GM18907 (cell line): ENCODE results near the gene TRAPPC10.
"Not testable (repeated sequence)": the region's sequence is repeated elsewhere in the genome, so short reads cannot be mapped to it uniquely, and the experiment has no call there.

Experiments used
- ATAC-seq: cut with Tn5 transposase; IDR thresholded peaks from one replicate; pipeline ENCODE4 v1.9.1; 2021; ENCODE audit warnings: mild to moderate bottlenecking, moderate library complexity; ENCODE audit not compliant: unreplicated experiment

Gene TRAPPC10

GRCh38 chr21:44086636-44087425 lies 74.7 kb downstream of the TRAPPC10 start:
- no peak for ATAC-seq

GRCh38 chr21:44087426-44088400 lies 75.6 kb downstream of the TRAPPC10 start:
- ATAC-seq = no peak

GRCh38 chr21:44088401-44088780 lies 76.3 kb downstream of the TRAPPC10 start:
- no peak for ATAC-seq

- peak; percentile 68 for ATAC-seq
Measured at GRCh38 chr21:44089001-44089911, 77.1 kb downstream of the TRAPPC10 start.

GRCh38 chr21:44090325-44090724 lies 78.2 kb downstream of the TRAPPC10 start:
- no peak for ATAC-seq

- no peak for ATAC-seq
Measured at GRCh38 chr21:44092211-44092610, 80.1 kb downstream of the TRAPPC10 start.

- no peak for ATAC-seq
Measured at GRCh38 chr21:44093761-44094160, 81.7 kb downstream of the TRAPPC10 start.

- no peak for ATAC-seq
Measured at GRCh38 chr21:44094832-44095231, 82.7 kb downstream of the TRAPPC10 start.

GRCh38 chr21:44098507-44098906 lies 86.4 kb downstream of the TRAPPC10 start:
- not testable (repeated sequence) for ATAC-seq

GRCh38 chr21:44098964-44099363 lies 86.9 kb downstream of the TRAPPC10 start:
- ATAC-seq = not testable (repeated sequence)

- ATAC-seq = peak; percentile 86
Measured at GRCh38 chr21:44107026-44107501, 95.0 kb downstream of the TRAPPC10 start, which contains the start of gene PWP2. Gene PWP2 (plus strand): TSS chr21:44107399. CDS start chr21:44107417, 18 bp downstream.

GRCh38 chr21:44107589-44107988 lies 95.5 kb downstream of the TRAPPC10 start:
- ATAC-seq = not testable (repeated sequence)

GRCh38 chr21:44113702-44114371 lies 101.7 kb downstream of the TRAPPC10 start:
- not testable (repeated sequence) for ATAC-seq

- not testable (repeated sequence) for ATAC-seq
Measured at GRCh38 chr21:44122131-44122530, 110.0 kb downstream of the TRAPPC10 start.

- not testable (repeated sequence) for ATAC-seq
Measured at GRCh38 chr21:44127827-44128226, 115.7 kb downstream of the TRAPPC10 start.

GRCh38 chr21:44133715-44134057 lies 121.6 kb downstream of the TRAPPC10 start:
- not testable (repeated sequence) for ATAC-seq

GRCh38 chr21:44134732-44135131 lies 122.6 kb downstream of the TRAPPC10 start:
- not testable (repeated sequence) for ATAC-seq

GRCh38 chr21:44138039-44138438 lies 125.9 kb downstream of the TRAPPC10 start:
- peak; percentile 51 for ATAC-seq

- not testable (repeated sequence) for ATAC-seq
Measured at GRCh38 chr21:44139787-44140551, 127.9 kb downstream of the TRAPPC10 start.
